Occipital lobe (tissue), 2 donors: ENCODE data around the gene SUPT4H1. TPM values are rescaled to one million over a fixed set of nuclear protein-coding genes. Genes with fewer than 3 reads are reported as not detected.
"Not testable (repeated sequence)": the region's sequence is repeated elsewhere in the genome, so short reads cannot be mapped to it uniquely, and the experiment has no call there.

Experiments
- DNase-seq: peaks from one replicate; lab custom pipeline; 2025; lab: John Stamatoyannopoulos, UW
- total RNA-seq: library from RNA; depleted of rRNA; stranded (reverse); fragments of >200 nt; gene quantifications from one replicate; pipeline ENCODE4 v1.2.3, GENCODE V29; 2014

The SUPT4H1 gene
- 28.4 TPM for total RNA-seq

DNA sequence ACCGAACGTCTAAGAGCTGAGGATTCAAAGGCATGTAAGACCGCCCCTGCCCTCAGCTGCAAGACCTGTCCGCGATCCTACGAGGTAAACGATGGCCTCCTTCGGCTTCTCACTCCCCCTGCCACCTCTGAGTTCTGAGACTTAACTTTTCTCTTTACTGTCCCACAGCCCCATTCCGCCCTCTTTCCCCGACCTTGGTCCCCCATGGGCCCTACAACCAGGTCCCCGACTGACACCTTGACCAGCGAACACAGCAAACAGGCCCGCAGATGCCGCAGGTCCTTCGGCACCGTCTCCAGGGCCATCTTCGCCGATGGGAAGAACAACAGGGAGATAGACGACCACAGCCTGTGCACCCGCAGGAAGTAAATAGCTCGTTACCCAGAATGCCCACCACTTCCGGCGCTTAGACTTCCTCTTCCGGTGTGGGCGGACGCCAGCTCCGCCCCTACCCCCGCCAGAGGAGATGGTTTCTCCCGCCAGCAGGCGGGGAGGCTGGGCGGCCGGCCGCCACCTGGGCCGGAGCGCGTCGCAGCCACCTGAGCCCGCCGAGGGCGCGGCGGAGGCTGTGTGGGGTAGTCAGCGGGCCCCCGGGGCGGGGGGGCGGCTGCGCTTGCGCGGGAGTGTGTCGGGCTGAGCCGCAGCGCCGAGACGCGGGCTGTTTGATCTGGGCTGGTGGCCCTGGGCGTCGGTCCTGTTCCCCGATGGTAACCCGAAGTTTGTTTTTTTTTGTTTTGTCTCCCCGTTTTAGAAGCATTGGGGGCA lies at the start of gene SUPT4H1:
SUPT4H1 (minus strand) TSS at position 371 of the 765 bp plus-strand sequence; CDS start at position 305, 66 bp downstream.
- DNase-seq: peak; percentile 82

DNA sequence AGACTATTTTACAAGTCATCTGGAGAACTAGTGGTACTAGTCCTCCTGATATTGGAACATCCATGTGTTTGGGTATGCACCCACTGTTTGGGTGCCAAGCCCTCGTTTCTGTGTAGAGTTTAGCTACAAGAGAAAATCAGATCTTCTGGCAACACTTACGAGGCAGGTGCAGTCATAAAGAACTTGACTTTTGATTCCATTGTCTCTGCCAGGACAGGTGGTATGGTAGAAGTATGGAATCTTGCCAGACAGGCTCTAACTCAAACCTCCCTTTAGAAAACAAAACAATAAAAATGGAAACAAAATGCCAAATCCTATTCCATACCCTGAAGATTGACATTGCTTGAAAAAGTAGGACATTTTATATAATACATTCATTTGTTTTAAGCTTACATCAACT lies 49.3 kb upstream of the SUPT4H1 start:
- no peak for DNase-seq

DNA sequence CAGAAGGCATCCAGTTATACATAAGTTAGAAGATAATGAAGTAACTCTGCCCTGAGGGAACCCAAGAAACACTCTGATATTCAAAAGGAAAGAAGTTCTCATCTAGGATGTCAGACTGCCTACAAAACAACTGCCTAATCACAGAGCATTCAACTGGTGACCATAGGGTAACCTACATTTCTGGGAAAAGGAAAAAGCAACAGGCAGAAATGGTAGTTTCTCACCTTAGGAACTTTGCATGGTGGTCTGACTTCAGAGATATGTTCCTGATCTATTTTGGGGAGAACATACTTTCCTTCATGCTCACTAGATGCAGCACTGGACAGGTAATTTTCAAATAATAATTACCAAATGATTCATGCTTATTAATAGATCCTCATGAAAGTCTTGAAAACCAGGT lies 48.8 kb upstream of the SUPT4H1 start:
- no peak for DNase-seq

DNA sequence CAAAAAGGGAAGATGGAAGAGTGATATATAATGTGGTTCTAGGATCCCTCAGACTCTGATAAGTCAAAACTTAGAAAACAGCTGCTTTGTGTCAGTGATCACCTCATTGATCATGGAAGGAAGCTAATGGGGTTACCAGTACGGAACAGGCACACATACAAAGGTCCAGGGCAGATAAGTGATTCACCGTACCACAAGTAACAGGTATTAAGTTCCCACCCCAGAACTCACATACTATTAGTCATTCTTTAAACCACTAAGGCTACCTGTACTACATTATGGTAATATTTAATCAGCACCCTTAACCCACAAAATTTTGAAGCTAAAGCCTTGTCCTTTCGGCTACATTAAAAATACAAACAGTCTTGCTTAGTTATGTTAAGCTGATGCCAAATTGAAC lies 48.0 kb upstream of the SUPT4H1 start:
- DNase-seq: no peak

DNA sequence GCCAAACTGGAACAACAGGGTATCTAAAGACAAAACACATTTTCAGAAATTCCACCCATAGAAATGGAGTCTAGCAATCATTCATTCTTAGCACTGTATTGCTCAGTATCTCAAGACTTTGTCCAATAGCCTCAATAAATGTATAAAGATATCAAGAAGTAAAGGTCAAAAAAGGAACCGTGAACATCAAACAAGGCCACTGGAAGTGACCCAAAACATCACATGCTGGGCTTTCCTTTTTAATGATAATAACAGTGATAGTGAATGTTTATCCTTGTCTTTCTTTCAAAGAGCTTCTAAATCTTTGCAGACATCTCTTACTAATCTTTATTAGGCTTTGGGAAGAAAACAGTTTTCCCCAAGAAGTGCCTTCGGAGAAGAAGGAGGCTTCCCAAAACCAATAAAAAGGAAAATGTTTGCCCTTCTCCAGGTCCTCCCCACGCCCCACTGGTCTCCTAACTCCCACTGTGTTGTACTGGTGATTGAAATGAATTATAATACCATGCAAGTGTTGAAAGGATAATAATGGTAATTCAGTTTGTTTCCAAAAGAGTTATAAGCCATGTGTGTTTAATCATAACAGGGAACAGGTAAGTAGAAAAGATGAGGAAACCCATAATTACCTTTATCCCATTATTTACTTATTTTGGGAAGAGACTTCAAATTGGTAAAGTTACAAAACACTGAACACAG lies 46.7 kb upstream of the SUPT4H1 start:
- DNase-seq: no peak

DNA sequence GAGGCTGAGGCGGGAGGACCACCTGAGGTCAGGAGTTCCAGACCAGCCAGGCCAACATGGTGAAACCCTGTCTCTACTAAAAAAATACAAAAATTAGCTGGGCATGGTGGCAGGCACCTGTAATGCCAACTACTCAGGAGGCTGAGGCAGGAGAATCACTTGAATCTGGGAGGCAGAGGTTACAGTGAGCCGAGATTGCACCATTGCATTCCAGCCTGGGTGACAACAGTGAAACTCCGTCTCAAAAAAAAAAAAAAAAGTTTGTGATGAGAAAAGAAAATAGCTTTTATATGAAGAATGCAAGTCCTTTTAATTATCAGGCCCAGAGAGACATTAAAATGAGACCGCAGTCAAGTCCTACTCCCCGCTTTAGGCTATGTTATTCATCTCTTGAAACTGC lies 45.4 kb upstream of the SUPT4H1 start:
- not testable (repeated sequence) for DNase-seq

DNA sequence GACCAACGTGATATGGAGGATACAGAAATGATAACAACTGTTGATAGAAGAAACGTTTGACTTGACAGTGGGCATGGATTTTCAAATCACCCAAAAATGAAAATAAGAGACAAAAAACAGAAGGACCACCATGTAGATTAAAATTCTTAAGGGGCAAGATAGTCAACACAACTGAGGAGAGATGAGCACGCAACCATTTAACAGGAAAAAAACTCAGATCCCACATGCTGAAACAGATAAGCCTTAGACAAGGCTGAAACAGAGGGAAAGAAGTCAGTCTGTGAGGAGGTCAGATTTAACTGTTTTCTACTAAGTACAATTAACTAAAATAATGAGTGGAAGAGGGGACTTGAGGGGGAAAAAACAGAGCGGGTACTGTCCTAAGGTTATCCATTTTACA lies 44.2 kb upstream of the SUPT4H1 start:
- no peak for DNase-seq

DNA sequence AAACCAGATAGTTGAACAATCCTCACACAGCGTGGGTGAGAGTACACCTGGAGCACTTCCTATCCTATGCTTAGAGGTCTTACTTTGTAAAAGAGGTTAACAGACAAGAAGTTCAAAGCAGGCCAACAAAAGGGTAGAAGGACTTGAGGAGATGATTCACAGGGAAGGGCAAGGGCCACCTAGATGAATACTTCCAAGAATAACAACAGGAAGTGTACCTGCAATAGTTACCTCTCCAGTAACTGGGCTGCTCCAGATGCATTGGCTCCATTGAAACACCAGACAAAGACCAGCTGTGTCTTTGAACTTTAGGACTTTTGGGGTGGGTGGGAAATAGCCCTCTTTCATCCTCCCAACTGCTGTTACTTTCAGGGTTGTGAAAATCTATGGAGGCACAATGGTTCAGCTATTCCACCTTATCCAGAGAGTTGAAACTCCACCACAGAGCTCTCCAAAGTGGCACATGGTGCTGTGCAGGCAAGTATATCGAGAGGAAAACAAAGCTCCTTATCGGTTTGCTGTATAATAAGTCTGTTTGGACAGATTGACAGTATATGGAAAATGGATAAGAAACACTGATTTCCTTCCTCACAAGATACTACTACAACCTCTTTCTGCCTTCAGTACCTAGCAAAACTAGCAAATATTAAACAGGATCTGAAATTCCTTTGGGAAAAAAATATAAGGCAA lies 42.7 kb upstream of the SUPT4H1 start:
- DNase-seq: no peak

DNA sequence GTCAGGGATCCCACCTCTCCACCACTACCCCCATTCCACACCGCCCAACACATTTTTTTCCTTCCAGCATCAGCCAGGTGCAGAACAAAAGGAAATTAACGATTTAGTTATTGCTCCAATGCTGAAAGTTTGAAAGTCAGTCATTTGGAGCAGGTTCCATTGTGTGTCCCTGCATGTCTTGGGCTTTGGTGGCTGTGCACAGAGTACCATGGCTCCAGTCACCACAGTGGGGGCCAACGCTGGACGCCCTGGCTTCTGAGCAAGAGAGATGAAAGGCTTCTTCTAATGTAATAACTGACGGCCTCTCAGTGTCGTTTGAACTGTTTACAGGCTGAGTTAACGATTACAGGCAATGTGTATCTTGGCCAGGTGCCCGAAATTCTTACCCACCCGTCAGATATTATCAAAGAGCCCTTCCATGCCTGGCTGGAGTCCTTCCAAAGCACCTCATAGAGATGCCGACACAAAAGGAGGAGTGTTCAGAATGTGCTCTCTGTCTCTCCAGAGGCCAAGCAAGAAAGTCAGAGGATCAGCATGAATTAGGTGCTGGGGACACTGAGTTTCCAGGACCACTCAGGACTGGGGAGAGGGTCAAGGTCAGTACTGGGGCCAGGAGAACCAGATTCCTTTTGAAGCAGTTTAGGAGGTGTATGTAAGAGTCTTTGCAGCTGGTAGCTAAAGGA lies 39.4 kb upstream of the SUPT4H1 start:
- DNase-seq: no peak

DNA sequence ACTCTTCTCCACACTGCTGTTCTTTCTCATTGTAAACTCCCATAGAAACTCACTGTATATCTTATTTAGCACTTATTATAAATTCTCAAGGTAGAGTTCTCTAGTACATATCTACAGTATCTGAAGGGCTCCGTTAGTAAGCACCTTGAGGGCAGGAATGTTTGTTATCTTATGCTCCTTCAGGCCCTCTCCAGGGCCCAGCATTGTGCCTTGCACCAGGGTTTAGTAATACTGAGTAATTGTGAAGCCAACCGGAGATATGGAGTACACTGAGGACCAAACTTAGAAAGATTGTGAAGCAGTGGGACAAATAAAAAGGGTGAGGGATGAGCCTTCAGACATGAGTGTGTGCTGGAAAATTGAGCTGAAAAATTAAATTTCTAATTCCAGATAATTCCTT lies 38.9 kb upstream of the SUPT4H1 start:
- no peak for DNase-seq

DNA sequence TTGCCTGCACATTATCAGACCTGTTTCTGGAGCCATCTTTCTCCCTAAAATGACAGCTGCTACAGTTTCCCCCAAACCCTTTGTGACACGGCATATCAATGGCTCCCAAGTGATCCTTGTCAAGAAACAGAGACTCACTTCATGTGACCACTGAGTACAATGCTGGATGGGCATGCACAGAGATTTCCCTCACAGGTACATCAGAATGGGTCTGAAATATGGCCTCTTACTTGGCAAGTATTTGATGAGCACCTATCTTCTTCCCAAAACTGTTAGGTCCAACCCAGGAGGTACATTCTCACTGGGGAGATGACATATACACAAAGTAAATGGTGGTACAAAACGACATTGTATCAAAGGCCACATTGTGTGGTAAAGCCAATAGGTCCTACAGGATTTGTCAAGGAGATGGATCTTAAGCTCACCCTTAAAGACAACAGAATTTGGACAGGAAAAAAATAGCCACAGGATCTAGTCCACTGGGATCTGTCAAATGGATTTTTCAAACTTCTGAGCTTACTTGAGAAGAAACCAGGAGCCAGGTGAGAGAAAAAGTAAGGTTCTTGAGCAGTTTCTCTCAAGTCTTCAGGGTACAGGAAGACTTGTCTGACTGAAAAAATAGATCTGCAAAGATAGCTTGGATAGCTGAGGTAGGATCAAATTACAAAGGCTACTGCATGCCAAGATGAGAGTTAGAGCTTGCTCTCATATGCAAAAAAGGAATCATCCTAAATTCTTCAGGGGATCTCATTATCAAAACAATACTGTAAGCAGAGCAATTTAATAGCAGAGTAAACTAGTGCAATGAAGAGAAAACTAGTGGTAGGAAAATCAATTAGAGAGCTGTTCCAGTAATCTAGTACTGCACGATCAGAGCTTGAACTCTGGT lies 36.5 kb upstream of the SUPT4H1 start:
- no peak for DNase-seq

DNA sequence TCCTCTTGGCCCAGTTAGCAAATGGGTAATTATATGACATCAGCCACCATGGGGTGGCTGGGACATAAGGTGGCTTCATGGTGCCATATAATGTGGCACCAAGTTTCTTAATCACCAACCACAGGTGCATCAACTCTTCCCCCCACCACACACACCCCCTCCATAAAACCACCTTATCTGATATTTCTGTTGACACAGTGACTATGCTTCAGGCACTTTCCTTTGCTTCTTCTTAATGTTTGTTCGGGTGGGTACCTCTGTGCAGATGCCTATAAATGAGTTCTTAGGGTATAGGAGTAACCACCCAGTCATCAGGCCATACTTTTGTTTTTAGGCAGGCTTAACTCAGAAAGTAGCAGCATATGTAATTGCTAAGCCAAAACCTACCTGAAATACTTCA lies 35.8 kb upstream of the SUPT4H1 start:
- DNase-seq: no peak

DNA sequence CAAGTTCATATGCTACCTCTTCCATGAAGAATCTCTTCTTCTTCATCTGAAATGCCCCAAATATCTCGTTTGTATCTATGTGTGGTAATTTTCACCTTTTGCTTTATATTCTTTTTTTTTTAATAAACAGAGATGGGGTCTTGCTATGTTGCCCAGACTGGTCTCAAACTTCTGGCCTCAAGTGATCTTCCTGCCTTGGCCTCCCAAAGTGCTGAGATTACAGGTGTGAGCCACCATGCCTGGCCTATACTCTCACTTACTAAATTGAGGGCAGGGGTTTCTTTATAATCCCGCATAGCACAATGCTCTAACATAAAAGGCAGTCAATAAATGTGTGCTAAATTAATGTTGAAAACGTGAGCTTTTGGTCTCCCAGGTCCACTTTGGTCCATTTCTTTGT lies 34.7 kb upstream of the SUPT4H1 start:
- DNase-seq: no peak

DNA sequence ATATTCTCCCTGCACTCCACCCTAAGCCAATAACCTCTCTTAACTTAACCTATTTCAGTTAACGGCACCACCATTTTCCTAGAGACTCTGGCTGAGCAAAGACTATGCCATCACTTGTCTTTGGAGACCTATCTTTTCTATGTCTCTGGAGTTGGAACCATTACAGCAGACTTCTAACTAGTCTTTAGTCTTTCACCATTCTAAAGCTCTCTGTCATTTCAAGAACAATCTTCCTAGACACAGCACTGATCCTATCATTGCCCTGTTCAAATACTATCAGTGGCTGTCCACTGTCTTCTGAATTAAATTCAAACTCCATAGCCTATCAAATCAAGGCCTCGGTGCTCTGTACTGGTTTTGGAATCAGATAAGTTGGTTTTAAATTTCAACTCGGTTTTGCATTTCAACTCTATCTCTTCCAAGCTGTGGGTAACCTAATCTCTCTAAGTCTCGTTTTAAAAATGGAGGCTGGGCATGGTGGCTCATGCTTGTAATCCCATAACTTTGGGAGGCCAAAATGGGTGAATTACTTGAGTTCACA lies 33.4 kb upstream of the SUPT4H1 start:
- DNase-seq: no peak

DNA sequence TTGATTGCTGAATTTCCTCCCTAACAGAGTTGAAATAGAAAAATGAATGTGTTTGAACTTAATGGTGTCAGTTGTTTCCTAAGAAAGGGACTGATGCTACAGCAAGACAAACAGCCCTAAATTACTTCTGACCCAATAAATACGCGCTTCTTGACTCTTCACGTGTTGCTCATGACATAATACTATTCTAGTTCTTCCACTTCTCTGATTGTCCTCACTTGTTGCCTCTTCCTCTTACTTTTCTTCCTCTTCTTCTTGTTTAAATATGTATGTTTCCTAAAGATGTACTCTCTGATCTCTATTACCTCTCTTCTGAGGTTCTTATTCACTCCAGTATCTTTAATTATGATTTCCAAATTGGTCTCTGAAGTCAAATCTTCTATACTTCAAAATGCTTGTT lies 32.9 kb upstream of the SUPT4H1 start:
- DNase-seq: no peak

DNA sequence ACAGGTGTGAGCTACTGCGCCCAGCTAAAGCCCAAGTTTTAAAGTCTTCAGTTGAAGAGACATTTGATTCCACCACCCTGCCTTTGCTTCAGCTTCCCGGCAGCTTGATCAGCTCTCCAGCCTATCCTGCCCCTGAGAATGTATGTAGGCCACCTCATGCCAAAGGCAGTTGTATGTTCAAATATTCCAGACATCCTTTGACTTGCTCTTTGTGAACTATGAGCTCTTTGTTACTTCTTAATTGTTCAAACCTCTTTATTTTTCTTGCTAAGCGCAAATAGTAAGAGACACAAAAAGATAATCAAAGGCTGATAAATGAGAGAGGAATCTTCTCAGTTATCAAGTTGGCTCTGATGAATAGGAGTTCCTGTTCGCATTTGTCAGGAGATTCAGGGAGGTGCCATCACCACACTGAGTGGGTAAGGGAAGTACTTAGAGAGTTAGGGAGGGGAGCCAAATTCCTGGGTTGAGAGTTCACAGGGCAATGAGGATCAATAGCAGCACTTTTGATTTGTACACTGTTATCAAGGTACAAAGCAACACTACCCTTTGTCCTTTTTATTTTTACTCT lies 32.0 kb upstream of the SUPT4H1 start:
- DNase-seq: no peak

DNA sequence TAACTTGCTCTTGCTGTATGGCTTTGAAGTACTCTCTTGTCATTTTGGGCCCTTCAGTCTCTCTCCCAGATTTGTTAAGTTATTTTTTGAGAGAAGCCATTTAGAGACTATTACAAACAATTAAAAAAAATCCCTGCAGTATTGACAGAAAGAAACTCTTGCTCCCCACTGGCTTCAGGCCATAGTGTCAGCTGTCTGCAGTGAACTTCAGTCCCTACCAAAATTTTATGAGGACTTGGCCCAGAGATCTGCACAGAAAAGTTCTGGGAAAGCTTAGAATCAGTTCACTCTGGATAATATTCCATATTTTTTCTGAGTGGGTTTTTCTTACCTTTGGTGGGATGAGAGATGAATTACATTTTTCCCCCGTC lies 30.9 kb upstream of the SUPT4H1 start:
- DNase-seq: no peak

DNA sequence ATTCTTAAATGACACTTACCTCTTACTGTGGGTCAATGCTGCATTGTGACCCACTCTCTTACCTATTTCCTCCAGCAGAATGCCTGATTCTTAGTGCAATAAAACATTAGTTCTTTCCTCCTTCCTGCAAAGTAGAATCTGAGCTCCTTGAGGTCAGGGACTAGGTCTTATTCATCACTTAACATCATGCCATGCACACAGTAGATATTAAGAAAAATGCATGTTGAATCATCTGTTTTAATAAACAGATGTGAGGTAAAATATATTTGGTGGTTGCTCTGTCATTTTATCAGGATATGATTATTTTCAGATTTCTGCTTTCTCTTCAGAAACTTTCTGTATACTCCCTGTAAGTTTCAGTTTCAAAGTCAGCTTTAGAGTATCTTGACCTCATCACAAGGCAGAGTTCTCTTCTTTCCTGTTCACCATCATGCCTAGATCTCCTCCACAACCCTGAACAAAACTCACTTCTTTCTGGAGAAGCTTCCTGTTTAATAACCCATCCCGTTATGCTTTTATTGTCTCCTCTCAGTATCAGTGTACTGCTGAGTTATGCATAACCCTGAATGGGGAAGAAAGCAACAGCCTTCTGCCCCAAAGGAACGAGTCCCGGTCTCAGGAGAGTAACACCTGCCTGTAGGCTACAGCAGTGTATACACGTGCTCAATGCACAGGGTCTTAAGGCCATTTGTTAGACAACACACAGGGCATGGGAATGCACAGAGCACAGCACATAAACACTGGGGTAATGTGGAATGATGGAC lies 30.3 kb upstream of the SUPT4H1 start:
- no peak for DNase-seq
